Lung (tissue), 12 donors: ENCODE results near the gene PTPRD. TPM values are rescaled to one million over a fixed set of nuclear protein-coding genes. Genes with fewer than 3 reads are reported as not detected.

Source experiments
- ATAC-seq: fragments of 200-7000 bp; cut with Tn5 transposase; one replicate; pipeline ENCODE4 v1.9.1; 2020; ENCODE audit warnings: moderate number of reproducible peaks; ENCODE audit not compliant: insufficient read depth, low FRiP score
- DNase-seq, 3 donors: peaks; one replicate each; pipeline ENCODE4 v3.0.0-alpha.2; 2013 to 2017
- H3K27ac ChIP-seq, 2 donors: one replicate each; pipeline ENCODE4 v1.5.1; 2013; ENCODE audit warnings: mild to moderate bottlenecking in 2 of 2, moderate library complexity in 2 of 2, control low read depth in 1 of 2, inconsistent platforms in 1 of 2, low read depth in 1 of 2, low read length in 1 of 2
- H3K27me3 ChIP-seq, 3 donors: one replicate each; pipeline ENCODE4 v1.5.1; 2013; ENCODE audit warnings: low read length in 2 of 3; ENCODE audit not compliant: control insufficient read depth in 3 of 3, insufficient read depth in 3 of 3
- H3K36me3 ChIP-seq, 4 donors: one replicate each; pipeline ENCODE4 v1.5.1; 2013; ENCODE audit warnings: low read length in 4 of 4, mild to moderate bottlenecking in 1 of 4, moderate library complexity in 1 of 4; ENCODE audit not compliant: control insufficient read depth in 4 of 4, insufficient read depth in 4 of 4
- H3K4me1 ChIP-seq, 5 donors: one replicate each; pipeline ENCODE4 v1.5.1; 2013; ENCODE audit warnings: low read length in 5 of 5, mild to moderate bottlenecking in 2 of 5, moderate library complexity in 1 of 5; ENCODE audit not compliant: control insufficient read depth in 5 of 5, insufficient read depth in 5 of 5
- H3K4me3 ChIP-seq: one replicate; pipeline ENCODE4 v1.5.1; 2013; ENCODE audit warnings: mild to moderate bottlenecking, control low read depth, moderate library complexity
- H3K9ac ChIP-seq, 2 donors: one replicate each; pipeline ENCODE4 v1.5.1; 2013; ENCODE audit warnings: low read length in 2 of 2, control low read depth in 1 of 2; ENCODE audit not compliant: insufficient read depth in 1 of 2
- H3K9me3 ChIP-seq, 4 donors: one replicate each; pipeline ENCODE4 v1.5.1; 2013; ENCODE audit warnings: low read length in 3 of 4, mild to moderate bottlenecking in 1 of 4, moderate library complexity in 1 of 4; ENCODE audit not compliant: control insufficient read depth in 4 of 4, insufficient read depth in 3 of 4
- WGBS, 2 donors: extraction: QIAGEN DNeasy Blood & Tissue Kit; methylation state at CpG; one replicate each; pipeline ENCODE4 v1.1.7; 2013; 5-methylcytosine and 5-hydroxymethylcytosine counted together
- polyA plus RNA-seq, 2 donors: library from polyadenylated mRNA; stranded (reverse); fragments of 200-250 nt; gene quantifications; one replicate each; pipeline ENCODE4 v1.2.1, GENCODE V29; 2013
- total RNA-seq, 2 donors: library from RNA; depleted of rRNA in 1 of 2; stranded (reverse); fragments of >200 nt in 1 of 2; gene quantifications; one replicate each; pipeline ENCODE4 v1.2.1, GENCODE V29; 2014 to 2021
- TF ChIP-seq, protein P1 (sequence below): IDR thresholded peaks from 2 replicates; pipeline ENCODE4 v1.5.1; 2012; ENCODE audit warnings: mild to moderate bottlenecking; ENCODE audit errors: control extremely low read depth, extremely low read depth
- donor health status: control.
- donor health status: control.
- donor health status: Bipolar disorder and iron deficiency.
- donor health status: healthy.
- donor health status: DM: yes; HTN: yes; CAD: no.

The PTPRD gene
- total and polyA plus RNA-seq, 4 donors, result 1.9 to 145 (median 13.7) TPM

DNA sequence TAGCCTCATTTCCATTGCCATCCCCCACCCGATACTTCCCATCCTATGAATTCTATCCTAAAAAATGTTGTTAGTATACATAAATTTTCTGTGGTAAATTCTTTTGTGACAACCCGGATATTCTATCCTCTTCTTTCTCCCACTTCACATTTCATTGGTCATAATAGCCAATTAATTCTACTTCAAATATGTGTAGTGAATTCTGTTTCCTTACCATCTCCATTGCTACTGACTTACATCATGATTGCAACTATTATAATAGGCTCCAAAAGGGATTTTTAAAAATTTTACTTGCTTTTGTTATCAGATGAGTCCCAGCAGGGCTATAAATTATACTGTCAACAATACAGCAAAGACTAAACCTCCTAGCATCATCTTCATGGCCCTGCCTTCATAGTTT, 1326.8 kb downstream of the PTPRD start:
- no peak for DNase-seq
- H3K4me1 ChIP-seq, result no peaks in the 10 kb centered on the region
- no peak overlapping the region for H3K4me3 ChIP-seq
- no peak overlapping the region for H3K9ac ChIP-seq
- 89% methylated on average over 2 of the region's 2 CpGs for WGBS, 2 donors
- no peaks in the 10 kb centered on the region for H3K36me3 ChIP-seq
- no peaks in the 10 kb centered on the region for H3K27me3 ChIP-seq
- ATAC-seq, result no peak
- TF ChIP-seq, protein P1, sequence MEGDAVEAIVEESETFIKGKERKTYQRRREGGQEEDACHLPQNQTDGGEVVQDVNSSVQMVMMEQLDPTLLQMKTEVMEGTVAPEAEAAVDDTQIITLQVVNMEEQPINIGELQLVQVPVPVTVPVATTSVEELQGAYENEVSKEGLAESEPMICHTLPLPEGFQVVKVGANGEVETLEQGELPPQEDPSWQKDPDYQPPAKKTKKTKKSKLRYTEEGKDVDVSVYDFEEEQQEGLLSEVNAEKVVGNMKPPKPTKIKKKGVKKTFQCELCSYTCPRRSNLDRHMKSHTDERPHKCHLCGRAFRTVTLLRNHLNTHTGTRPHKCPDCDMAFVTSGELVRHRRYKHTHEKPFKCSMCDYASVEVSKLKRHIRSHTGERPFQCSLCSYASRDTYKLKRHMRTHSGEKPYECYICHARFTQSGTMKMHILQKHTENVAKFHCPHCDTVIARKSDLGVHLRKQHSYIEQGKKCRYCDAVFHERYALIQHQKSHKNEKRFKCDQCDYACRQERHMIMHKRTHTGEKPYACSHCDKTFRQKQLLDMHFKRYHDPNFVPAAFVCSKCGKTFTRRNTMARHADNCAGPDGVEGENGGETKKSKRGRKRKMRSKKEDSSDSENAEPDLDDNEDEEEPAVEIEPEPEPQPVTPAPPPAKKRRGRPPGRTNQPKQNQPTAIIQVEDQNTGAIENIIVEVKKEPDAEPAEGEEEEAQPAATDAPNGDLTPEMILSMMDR, result no peak
- H3K9me3 ChIP-seq, result peaks cover 0 to 1% (median 0%) of the 10 kb centered on the region in 4 donors
- no peak overlapping the region for H3K27ac ChIP-seq

DNA sequence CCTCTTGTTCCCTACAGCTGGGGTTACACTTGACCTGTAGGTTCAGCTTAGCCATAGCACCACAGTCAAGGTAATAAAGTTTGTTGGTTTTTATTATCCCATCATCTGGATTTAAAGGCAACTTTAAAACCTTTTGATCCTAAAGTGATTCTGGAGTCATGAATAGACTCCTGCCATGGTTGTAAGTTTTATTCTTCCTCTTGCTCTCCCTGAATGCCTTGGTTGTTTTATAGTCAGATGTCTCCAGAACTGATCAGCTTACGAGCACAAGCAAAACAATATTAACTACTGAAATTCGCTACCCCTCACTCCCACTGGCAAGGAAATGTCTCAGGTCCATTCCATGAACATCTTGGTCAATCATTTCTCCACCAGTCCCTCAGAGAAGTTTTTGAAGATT, 1328.6 kb downstream of the PTPRD start:
- H3K27me3 ChIP-seq, result no peaks in the 10 kb centered on the region
- TF ChIP-seq, protein P1, result no peak
- H3K36me3 ChIP-seq, result no peaks in the 10 kb centered on the region
- no peak overlapping the region for H3K9ac ChIP-seq
- no peaks in the 10 kb centered on the region for H3K4me1 ChIP-seq
- H3K9me3 ChIP-seq, result peaks cover 0 to 1% (median 0%) of the 10 kb centered on the region in 4 donors
- DNase-seq (no peak), ATAC-seq (no peak)
- 83 to 85% methylated on average over 2 of the region's 2 CpGs for WGBS, 2 donors
- H3K4me3 ChIP-seq, result no peak overlapping the region
- no peak overlapping the region for H3K27ac ChIP-seq

DNA sequence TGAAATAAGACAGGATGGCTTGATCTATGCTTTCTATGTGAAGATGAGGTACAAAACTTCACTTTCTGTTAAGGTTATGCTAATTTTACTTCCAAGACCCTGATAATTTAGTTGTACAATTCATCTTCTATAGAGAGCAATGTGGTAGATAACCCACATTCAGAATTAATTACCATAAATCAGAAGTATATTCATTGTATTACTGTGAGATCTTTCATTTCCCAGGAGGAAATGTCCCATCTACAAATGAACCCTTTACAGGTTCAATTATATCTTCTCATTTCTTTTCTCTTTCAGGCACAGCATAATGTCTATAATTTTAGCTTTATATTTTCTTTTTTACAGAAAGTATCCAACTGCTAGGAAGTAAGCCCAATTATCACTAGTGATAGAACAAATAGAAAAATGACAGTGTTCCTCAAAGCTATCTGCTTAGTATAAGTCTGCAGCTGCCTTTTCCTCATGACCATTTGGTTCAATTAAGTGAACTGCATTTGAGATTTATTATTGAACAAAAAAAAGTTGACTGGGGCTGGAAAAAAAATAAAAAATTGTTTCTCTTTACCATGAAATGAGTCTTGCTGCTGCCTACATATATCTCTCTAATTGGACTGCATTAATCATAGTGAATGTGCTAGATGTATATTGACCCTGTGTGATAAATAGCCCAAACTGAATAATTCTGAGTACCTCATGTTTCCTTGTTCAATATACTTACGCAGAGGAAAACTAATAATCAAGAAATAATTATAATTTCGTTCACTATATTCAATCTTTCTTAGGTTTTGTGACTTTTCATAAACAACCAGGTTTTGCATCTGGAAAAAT, 1329.4 kb downstream of the PTPRD start:
- DNase-seq (no peak), ATAC-seq (no peak)
- Histone ChIP-seq H3K9me3 (peaks cover 0 to 1% (median 0%) of the 10 kb centered on the region in 4 donors), H3K4me3 (no peak overlapping the region), H3K27me3 (no peaks in the 10 kb centered on the region), H3K4me1 (no peaks in the 10 kb centered on the region), H3K9ac (no peak overlapping the region), H3K27ac (no peak overlapping the region), H3K36me3 (no peaks in the 10 kb centered on the region)
- WGBS, 2 donors, result 78 to 86% methylated on average over 2 of the region's 2 CpGs
- TF ChIP-seq, protein P1, result no peak

DNA sequence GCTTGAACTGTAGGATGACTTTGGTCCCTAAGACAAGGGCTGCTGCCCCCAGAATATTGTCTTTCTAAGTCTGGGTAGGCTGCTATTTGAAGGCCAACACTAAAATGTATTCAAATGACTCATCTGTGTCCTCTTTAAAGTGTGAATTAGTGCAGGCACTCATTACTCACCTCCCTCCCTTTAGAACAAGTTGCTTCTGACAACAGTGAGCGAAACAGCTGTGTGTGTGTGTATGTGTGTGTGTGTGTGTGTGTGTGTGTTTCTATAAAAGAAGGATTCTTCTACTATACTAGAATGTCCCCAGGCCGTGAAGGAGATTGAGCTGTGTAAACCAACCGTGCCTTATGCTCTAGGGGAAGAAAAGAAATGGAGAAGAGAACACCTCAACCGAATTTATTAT, 1337.2 kb downstream of the PTPRD start:
- H3K27ac ChIP-seq, result no peak overlapping the region
- H3K4me1 ChIP-seq, result no peaks in the 10 kb centered on the region
- 86 to 94% methylated on average over 4 of the region's 4 CpGs for WGBS, 2 donors
- no peak overlapping the region for H3K4me3 ChIP-seq
- no peak for ATAC-seq
- TF ChIP-seq, protein P1, result no peak
- no peak for DNase-seq
- no peaks in the 10 kb centered on the region for H3K9me3 ChIP-seq
- no peaks in the 10 kb centered on the region for H3K36me3 ChIP-seq
- no peak overlapping the region for H3K9ac ChIP-seq
- H3K27me3 ChIP-seq, result no peaks in the 10 kb centered on the region
